ENCODE measurements around the gene TRMT112.

TRMT112 gene

GRCh38 chr11:64361659-64362058 lies 44.3 kb upstream of the TRMT112 start:
- peaks cover 16% of the 10 kb centered on the region for H3K4me1 ChIP-seq (ENCODE audit: insufficient read depth, poor library complexity, severe bottlenecking)
- ATAC-seq (ENCODE audit: low read depth) (no peak), DNase-seq (ENCODE audit: low spot score) (no peak)
- no peak overlapping the region for H3K27ac ChIP-seq (ENCODE audit: poor library complexity, severe bottlenecking)
- TF ChIP-seq CTCF (IDR thresholded peaks at IDR 0.05; ENCODE audit: poor library complexity, severe bottlenecking), result no peak
- H3K27me3 ChIP-seq (ENCODE audit: insufficient read depth, poor library complexity, severe bottlenecking), result no peaks in the 10 kb centered on the region
- peaks cover 68% of the 10 kb centered on the region for H3K36me3 ChIP-seq (ENCODE audit: low read depth)
- H3K9me3 ChIP-seq (ENCODE audit: severe bottlenecking), result no peaks in the 10 kb centered on the region
- H3K4me3 ChIP-seq (ENCODE audit: severe bottlenecking), result no peak overlapping the region

- ATAC-seq (ENCODE audit: low read depth) (no peak), DNase-seq (ENCODE audit: low spot score) (no peak)
- peaks cover 18% of the 10 kb centered on the region for H3K4me1 ChIP-seq (ENCODE audit: insufficient read depth, poor library complexity, severe bottlenecking)
- H3K9me3 ChIP-seq (ENCODE audit: severe bottlenecking), result no peaks in the 10 kb centered on the region
- H3K4me3 ChIP-seq (ENCODE audit: severe bottlenecking), result no peak overlapping the region
- no peaks in the 10 kb centered on the region for H3K27me3 ChIP-seq (ENCODE audit: insufficient read depth, poor library complexity, severe bottlenecking)
- peaks cover 56% of the 10 kb centered on the region for H3K36me3 ChIP-seq (ENCODE audit: low read depth)
- TF ChIP-seq CTCF (IDR thresholded peaks at IDR 0.05; ENCODE audit: poor library complexity, severe bottlenecking), result no peak
- peak overlapping the region; percentile 97 for H3K27ac ChIP-seq (ENCODE audit: poor library complexity, severe bottlenecking)
Observed at GRCh38 chr11:64360448-64360921, 43.1 kb upstream of the TRMT112 start.

GRCh38 chr11:64359712-64360445 lies 42.5 kb upstream of the TRMT112 start:
- Histone ChIP-seq H3K4me1 (ENCODE audit: insufficient read depth, poor library complexity, severe bottlenecking) (peaks cover 21% of the 10 kb centered on the region), H3K27me3 (ENCODE audit: insufficient read depth, poor library complexity, severe bottlenecking) (no peaks in the 10 kb centered on the region), H3K9me3 (ENCODE audit: severe bottlenecking) (no peaks in the 10 kb centered on the region), H3K27ac (ENCODE audit: poor library complexity, severe bottlenecking) (peak overlapping the region; percentile 97), H3K36me3 (ENCODE audit: low read depth) (peaks cover 50% of the 10 kb centered on the region), H3K4me3 (ENCODE audit: severe bottlenecking) (peak overlapping the region; percentile 70)
- no peak for DNase-seq (ENCODE audit: low spot score)
- no peak for TF ChIP-seq CTCF (IDR thresholded peaks at IDR 0.05; ENCODE audit: poor library complexity, severe bottlenecking)
- no peak for ATAC-seq (ENCODE audit: low read depth)

- peak within 1 kb of the TSS; percentile 97 for H3K27ac ChIP-seq (ENCODE audit: poor library complexity, severe bottlenecking)
- ATAC-seq (ENCODE audit: low read depth), result peak; percentile 63
Observed at GRCh38 chr11:64358907-64359711, 41.8 kb upstream of the TRMT112 start, which contains the start of gene RPS6KA4. Gene RPS6KA4 (plus strand): TSS chr11:64359162. CDS start chr11:64359236, 74 bp downstream.

More at GRCh38 chr11:64358907-64359711, 41.8 kb upstream of the TRMT112 start, which contains the start of gene RPS6KA4:
- peaks cover 43% of the 10 kb centered on the region for H3K36me3 ChIP-seq (ENCODE audit: low read depth)
- TF ChIP-seq CTCF (IDR thresholded peaks at IDR 0.05; ENCODE audit: poor library complexity, severe bottlenecking), result no peak
- H3K4me3 ChIP-seq (ENCODE audit: severe bottlenecking), result peak within 1 kb of the TSS; percentile 70
- H3K4me1 ChIP-seq (ENCODE audit: insufficient read depth, poor library complexity, severe bottlenecking), result peaks cover 21% of the 10 kb centered on the region
- no peaks in the 10 kb centered on the region for H3K27me3 ChIP-seq (ENCODE audit: insufficient read depth, poor library complexity, severe bottlenecking)
- no peaks in the 10 kb centered on the region for H3K9me3 ChIP-seq (ENCODE audit: severe bottlenecking)
- peak; percentile 69 for DNase-seq (ENCODE audit: low spot score)
